HG02938 (cell line): Measurements from ENCODE around the gene LONRF2.
A peak's percentile ranks its signal among the peaks of the same experiment; 100 is the strongest.

Source experiments
- ATAC-seq: cut with Tn5 transposase; IDR thresholded peaks from one replicate; pipeline ENCODE4 v1.9.1; 2021; ENCODE audit warnings: mild to moderate bottlenecking, moderate library complexity; ENCODE audit not compliant: unreplicated experiment

Gene LONRF2

GRCh38 chr2:100237770-100238169 lies 84.5 kb downstream of the LONRF2 start:
- ATAC-seq, result no peak

- ATAC-seq, result no peak
These were observed 85.1 kb downstream of the LONRF2 start for GRCh38 chr2:100237163-100237562.

- ATAC-seq, result no peak
These were observed 86.1 kb downstream of the LONRF2 start for GRCh38 chr2:100236166-100236565.

GRCh38 chr2:100235581-100235980 lies 86.7 kb downstream of the LONRF2 start:
- no peak for ATAC-seq

- ATAC-seq, result peak; percentile 84
These were observed 87.2 kb downstream of the LONRF2 start for GRCh38 chr2:100235098-100235497.

GRCh38 chr2:100234141-100234540 lies 88.2 kb downstream of the LONRF2 start:
- no peak for ATAC-seq

GRCh38 chr2:100233061-100233460 lies 89.2 kb downstream of the LONRF2 start:
- no peak for ATAC-seq

- ATAC-seq, result no peak
These were observed 91.5 kb downstream of the LONRF2 start for GRCh38 chr2:100230754-100231153.

- no peak for ATAC-seq
These were observed 93.3 kb downstream of the LONRF2 start for GRCh38 chr2:100228967-100229366.

- ATAC-seq, result no peak
These were observed 93.9 kb downstream of the LONRF2 start for GRCh38 chr2:100228415-100228814.

GRCh38 chr2:100224988-100225710 lies 97.2 kb downstream of the LONRF2 start:
- no peak for ATAC-seq

- no peak for ATAC-seq
These were observed 98.8 kb downstream of the LONRF2 start for GRCh38 chr2:100223502-100223901.
